Stimulated activated CD8-positive, alpha-beta memory T cell treated with anti-CD3 and anti-CD28 coated beads, Interleukin-15, amount 100 ng/mL, for 1 hour (primary cell): ENCODE results near the gene TBCK.
"Not testable (repeated sequence)": the region's sequence is repeated elsewhere in the genome, so short reads cannot be mapped to it uniquely, and the experiment has no call there.

Source experiments
- DNase-seq: peaks from one replicate; pipeline ENCODE4 v3.0.0-alpha.2; 2020; ENCODE audit warnings: low read depth

Gene TBCK

GRCh38 chr4:106213291-106213690 lies 102.7 kb downstream of the TBCK start:
- not testable (repeated sequence) for DNase-seq

GRCh38 chr4:106210021-106210420 lies 106.0 kb downstream of the TBCK start:
- no peak for DNase-seq

- DNase-seq = no peak
These were observed 107.2 kb downstream of the TBCK start for GRCh38 chr4:106208481-106209460.

GRCh38 chr4:106201373-106201772 lies 114.6 kb downstream of the TBCK start:
- no peak for DNase-seq

- DNase-seq = no peak
These were observed 120.5 kb downstream of the TBCK start for GRCh38 chr4:106195435-106195950.

GRCh38 chr4:106194801-106195200 lies 121.2 kb downstream of the TBCK start:
- DNase-seq = no peak

- no peak for DNase-seq
These were observed 123.9 kb downstream of the TBCK start for GRCh38 chr4:106192131-106192530.

- no peak for DNase-seq
These were observed 129.8 kb downstream of the TBCK start for GRCh38 chr4:106186201-106186600.

GRCh38 chr4:106183551-106183950 lies 132.5 kb downstream of the TBCK start:
- no peak for DNase-seq

- DNase-seq = no peak
These were observed 143.1 kb downstream of the TBCK start for GRCh38 chr4:106172861-106173260.

- DNase-seq = no peak
These were observed 150.5 kb downstream of the TBCK start for GRCh38 chr4:106165351-106166010.

GRCh38 chr4:106162278-106162677 lies 153.7 kb downstream of the TBCK start:
- DNase-seq = no peak

- no peak for DNase-seq
These were observed 155.4 kb downstream of the TBCK start for GRCh38 chr4:106160560-106160959.

- no peak for DNase-seq
These were observed 166.1 kb downstream of the TBCK start for GRCh38 chr4:106149911-106150310.

- DNase-seq = no peak
These were observed 167.0 kb downstream of the TBCK start for GRCh38 chr4:106149026-106149425.

GRCh38 chr4:106142616-106143127 lies 173.3 kb downstream of the TBCK start:
- DNase-seq = no peak

- DNase-seq = no peak
These were observed 175.4 kb downstream of the TBCK start for GRCh38 chr4:106140601-106141000.

- no peak for DNase-seq
These were observed 179.2 kb downstream of the TBCK start for GRCh38 chr4:106136777-106137331.

- DNase-seq = no peak
These were observed 184.0 kb downstream of the TBCK start for GRCh38 chr4:106132045-106132444.

- DNase-seq = no peak
These were observed 189.9 kb downstream of the TBCK start for GRCh38 chr4:106126062-106126461.

- not testable (repeated sequence) for DNase-seq
These were observed 196.0 kb downstream of the TBCK start for GRCh38 chr4:106119949-106120555.

- DNase-seq = no peak
These were observed 200.0 kb downstream of the TBCK start for GRCh38 chr4:106116025-106116424.
